Measurements from ENCODE around the gene KDM6A.
"Not testable (repeated sequence)": the region's sequence is repeated elsewhere in the genome, so short reads cannot be mapped to it uniquely, and the experiment has no call there.

KDM6A gene

DNA sequence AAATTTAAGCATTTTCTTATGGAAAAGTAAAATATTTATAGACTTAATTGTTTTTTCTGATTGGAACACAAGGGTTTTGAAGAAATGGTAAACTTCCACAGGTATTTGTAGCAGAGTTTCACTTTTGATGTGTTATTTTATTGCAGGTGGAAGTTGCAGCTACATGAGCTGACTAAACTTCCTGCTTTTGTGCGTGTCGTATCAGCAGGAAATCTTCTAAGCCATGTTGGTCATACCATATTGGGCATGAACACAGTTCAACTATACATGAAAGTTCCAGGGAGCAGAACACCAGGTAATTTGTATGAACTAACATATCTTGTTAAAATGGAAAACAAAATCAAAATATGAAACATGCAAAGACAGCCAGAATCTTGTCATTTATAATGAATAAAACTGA is 210.3 kb downstream of the KDM6A start:
- no peak for DNase-seq (ENCODE audit: low read depth in 2 of 2)

DNA sequence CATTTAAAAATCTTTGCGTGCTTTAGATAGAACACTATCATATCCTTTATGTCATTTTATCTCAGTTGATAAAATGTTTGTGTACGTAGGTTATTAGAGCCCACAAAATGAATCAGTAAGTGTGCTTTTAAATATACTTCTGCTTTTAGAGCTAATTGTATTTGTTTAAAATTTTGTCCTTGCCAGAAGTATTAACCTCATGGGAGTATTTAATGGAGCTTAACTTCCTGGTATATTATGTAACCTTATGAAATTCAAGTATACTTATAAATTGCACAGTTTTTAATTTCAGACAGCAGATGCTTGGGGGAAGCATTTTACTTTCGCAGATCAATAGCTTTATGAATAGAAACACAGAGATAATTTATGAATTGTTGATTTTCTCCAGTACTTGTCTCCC is 237.5 kb downstream of the KDM6A start:
- DNase-seq (ENCODE audit: low read depth in 2 of 2), result no peak

DNA sequence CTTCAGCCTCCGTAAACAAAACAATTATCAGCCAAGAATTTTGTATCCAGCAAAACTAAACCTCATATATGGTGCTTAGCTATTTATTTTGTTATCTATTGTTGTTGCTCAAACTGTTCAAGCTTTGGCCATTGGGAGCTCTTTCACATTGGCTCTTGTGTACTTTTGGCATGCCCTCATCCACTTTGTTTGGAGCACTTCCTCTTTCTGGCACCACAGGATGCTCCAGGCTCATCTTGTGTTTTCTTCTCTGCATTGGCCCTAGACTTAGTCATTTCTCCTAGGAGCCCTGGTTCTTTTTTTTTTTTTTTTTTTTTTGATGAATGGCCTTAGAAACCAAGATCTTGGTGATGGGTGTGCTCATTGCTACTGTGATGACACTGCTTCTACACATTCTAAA is 253.2 kb downstream of the KDM6A start:
- DNase-seq (ENCODE audit: low read depth in 2 of 2), result no peak

DNA sequence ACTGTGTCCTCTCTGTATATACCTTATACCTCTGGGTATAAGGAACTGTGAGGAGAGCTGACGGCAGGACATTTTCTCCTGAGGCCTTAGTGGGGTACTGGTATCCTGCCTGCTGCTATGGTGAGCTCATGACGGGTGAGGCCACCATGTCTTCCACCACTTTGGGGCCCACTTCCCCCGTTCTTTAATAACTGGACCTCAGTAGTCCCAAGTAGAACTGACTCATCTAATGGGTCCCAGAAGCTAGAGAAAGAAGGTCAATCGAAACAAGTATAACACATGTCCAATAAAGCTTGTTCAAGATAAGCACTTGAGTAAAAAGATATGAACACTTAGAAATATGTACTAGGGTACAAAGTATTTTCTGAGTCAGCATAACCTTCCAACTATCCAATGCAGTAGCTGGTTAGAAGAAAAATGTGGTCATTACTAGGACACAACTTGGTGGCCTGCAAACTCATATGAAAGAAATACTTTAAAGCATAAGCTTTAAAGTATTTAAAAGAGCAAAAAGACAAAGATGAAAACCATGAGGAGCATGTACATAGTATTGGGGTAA is 256.0 kb downstream of the KDM6A start:
- no peak for DNase-seq (ENCODE audit: low read depth in 2 of 2)

DNA sequence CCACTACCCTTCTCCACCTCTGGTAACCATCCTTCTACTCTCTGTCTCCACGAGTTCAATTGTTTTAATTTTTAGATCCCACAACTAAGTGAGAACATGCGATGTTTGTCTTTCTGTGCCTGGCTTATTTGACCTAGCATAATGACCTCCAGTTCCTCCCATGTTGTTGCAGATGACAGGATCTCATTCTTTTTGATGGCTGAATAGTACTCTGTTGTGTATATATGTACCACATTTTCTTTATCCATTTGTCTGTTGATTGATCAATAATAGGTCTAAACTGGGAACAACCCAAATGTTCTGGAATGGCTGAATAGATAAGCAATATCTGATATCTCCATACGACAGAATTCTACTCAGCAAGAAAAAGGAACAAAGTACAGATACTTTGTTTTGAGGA is 260.5 kb downstream of the KDM6A start:
- no peak for DNase-seq (ENCODE audit: low read depth in 2 of 2)

DNA sequence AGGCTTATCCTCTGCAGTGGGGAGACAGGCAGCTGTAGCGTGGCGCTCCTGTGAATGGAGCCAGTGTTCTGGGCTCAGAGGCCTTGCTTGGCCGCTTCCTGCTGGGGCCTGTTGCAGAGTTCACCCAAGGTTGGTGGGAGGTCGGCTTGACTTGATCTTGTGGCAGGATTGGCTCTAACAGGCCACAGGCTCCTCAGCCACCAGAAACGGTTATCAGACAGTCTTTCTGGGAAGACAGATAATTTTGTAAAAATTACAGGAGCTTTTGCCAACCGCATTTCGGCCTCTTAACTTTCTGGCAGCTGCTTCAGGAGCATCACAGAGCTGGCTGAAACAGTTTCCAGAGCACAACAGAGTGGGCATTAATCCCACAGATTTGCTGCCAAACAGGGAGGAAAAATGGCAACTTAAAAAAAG is 261.3 kb downstream of the KDM6A start:
- DNase-seq (ENCODE audit: low read depth in 2 of 2), result no peak

DNA sequence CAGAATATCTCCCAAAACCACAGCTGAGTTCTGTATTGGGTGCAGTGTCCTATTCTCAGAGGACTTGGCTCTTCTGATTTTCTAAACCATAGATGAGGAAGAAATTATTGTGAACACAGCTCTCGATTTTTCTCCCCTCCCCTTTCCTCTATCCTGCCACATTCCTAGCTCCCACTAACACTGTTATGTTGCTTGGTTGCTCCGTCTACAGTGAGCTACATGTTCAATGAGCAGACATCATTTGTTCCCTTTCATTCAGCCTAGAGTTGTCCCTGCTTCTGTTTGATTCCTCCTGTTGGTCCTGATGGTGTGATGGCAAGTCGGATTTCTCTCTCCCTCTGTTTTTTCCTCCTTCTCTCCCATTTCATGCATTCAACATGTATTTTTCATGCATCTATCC is 261.8 kb downstream of the KDM6A start:
- no peak for DNase-seq (ENCODE audit: low read depth in 2 of 2)

DNA sequence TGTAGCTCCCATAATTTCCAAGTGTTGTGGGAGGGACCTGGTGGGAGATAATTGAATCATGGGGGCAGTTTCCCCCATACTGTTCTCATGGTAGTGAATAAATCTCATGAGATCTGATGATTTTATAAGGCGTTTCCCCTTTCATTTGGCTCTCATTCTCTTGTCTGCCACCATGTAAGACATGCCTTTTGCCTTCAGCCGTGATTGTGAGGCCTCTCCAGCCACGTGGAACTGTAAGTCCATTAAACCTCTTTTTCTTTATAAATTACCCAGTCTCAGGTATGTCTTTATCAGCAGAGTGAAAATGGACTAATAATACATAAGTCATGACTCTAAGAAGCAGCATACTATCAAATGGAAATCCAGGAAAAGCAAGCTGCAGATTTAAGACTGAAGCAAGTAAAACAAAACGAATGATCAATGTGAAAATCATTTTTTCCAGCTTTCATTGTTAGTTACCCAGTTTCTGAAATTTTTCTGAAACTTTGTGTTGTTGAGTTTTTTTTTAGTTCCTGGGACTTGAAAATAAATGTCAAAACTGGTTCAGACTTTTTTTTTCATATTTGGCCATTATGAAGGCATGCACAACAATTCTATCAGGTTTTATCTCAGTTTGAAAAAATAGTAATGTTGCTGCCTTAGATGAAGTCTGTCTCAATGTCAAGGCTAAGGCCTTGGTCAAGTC is 262.5 kb downstream of the KDM6A start:
- not testable (repeated sequence) for DNase-seq (ENCODE audit: low read depth in 2 of 2)

DNA sequence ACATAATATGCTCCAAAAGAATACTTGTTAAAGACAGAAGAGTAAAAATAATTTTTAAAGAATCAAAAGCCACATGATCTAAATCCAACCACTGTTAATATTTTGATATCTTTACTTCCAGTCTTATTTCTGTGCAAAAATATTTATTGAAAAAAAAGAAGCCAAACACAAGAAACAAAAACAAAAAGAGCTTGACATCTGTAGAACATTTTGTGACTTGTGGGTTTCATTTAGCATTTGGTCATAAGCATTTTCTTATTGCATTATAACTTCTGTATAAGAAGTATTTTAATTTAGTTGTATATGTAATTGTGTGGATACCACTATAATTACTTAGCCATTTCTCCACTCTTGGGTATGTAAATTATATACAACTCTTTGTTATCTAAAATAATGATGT is 264.5 kb downstream of the KDM6A start:
- no peak for DNase-seq (ENCODE audit: low read depth in 2 of 2)

DNA sequence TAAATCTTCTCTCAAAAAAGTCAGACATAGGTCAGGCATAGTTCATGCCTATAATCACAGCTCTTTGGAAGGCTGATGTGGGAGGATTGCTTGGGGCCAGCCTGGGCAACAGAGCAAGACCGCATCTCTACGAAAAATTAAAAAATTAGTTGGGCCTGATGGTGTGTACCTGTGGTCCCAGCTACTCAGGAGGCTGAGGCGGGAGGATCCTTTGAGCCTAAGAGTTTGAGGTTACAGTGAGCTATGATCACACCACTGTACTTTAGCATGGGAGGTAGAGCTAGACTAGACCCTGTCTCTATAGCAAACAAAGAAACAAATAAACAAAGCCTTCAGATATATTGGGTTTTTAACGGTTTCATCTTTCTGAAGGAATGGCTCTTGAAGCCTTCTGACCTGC is 265.5 kb downstream of the KDM6A start:
- DNase-seq (ENCODE audit: low read depth in 2 of 2), result no peak

DNA sequence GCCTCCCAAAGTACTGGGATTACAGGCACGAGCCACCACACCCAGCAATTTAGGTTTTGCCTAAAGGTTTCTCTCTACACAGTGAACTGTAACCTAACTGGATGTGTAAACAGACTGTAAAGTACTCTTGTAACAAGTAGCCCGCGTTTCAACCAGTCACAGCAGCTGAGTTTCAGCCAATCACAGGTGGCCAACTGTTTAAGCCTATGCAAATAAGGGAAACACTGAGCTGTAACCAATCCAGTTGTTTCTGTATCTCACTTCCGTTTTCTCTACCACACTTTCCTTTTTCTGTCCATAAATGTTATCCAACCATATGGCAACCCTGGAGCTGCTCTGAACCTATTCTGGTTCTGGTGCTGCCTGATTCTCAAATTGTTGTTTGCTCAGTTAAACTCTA is 267.8 kb downstream of the KDM6A start:
- DNase-seq (ENCODE audit: low read depth in 2 of 2), result no peak

DNA sequence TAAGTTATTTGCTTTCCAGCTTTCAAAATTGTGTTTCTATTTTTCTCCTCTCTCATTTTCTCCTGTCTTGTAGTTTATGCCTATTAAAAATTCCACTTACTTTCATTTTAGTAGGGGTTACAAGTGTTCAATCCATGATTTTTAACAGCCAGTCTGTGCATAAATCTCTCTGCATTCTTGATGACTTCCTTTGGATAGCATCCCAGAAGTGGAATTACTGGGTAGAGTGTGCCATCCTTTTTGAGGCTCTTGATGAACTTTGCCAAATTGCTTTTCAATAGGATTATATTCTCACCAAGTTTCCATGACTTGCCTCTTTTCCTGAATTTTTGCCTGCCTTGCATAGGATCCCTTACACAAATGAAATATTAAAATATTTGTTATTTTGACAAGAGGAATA is 269.2 kb downstream of the KDM6A start:
- DNase-seq (ENCODE audit: low read depth in 2 of 2), result no peak

DNA sequence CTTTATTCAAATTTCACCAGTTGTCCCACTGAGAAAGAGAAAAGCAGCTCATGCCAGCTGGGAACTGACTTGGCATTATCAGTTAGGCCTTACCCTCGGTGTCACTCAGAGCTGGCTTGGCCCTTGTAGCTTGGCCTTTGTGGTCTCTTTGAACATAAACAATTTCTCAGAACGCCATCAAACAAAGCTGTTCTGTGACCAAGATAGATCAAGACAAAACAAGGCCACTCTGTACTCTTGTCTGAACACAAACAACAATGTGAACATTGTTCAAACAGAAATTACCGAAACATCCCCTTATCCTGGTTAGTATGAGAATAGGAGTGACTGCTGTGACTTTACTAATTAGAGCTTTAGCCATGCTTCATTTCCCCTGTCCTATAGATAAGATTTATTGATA is 270.5 kb downstream of the KDM6A start:
- DNase-seq (ENCODE audit: low read depth in 2 of 2), result no peak

DNA sequence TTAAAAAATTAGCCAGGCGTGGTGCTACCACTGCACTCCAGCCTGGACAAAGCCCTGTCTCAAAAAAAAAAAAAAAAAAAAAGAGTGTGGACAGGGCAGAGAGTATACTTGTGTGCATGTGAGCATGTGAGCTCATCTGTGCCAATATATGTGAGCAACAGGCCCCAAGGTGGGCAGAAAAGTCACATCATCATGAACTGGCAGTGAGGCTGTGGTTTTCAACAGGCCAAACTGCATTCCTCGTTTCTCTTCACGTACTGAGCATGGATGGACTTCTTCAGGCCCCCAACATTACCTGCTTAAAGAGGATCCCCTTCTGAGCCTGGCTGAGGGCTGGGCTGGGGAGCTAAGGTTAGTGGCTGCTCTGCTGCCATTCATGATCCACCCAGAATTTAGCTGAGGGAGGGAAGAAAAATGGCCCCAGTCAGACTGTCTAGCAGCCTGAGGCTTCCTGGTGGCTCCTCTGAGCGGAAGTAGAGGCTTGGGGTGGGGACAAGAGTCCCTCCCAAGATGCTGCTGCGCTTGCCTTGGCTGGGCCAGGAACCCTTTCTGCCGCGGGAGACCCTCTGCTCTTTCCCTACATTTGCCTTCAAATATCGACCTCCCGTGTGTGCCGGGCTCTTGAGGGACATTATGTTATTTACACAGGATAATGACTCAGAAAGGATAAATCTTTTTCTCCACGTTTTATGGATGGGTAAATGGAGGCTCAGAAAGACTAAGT is 272.7 kb downstream of the KDM6A start:
- DNase-seq (ENCODE audit: low read depth in 2 of 2), result no peak

DNA sequence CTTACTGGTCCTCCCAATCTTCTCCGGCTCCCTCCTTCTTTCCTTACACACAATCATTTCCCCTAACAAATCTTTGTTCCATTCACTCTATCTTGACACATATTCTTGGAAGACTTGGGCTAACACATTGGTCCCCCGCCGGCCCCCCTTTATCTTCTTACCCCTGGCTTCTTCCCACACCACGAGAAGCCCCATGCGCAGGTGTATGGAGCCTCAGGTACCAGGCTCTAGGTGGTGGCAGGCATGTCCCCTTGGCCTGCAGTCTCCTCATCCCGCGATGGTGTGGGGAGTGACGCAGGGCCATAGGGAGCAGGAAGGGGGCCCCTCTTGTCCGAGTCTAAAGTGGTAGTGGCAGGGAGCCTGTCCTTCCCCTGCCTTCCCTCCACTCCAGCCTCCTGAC is 277.8 kb downstream of the KDM6A start:
- DNase-seq (ENCODE audit: low read depth in 2 of 2), result no peak

DNA sequence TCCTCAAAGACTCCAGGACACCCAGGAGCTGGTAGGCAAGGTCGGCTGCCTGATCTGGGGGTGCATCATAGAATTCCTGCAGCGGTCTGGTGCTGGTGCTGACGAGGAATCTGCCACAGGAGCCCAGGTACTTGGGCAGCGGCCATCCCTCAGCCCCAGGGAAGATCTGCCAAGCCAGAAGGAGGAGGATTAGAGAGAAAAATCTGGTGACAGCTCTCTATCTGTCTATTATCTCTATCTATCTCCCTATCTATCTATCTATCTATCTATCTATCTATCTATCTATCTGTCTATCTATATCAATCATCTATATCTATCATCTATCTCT is 281.0 kb downstream of the KDM6A start:
- no peak for DNase-seq (ENCODE audit: low read depth in 2 of 2)

DNA sequence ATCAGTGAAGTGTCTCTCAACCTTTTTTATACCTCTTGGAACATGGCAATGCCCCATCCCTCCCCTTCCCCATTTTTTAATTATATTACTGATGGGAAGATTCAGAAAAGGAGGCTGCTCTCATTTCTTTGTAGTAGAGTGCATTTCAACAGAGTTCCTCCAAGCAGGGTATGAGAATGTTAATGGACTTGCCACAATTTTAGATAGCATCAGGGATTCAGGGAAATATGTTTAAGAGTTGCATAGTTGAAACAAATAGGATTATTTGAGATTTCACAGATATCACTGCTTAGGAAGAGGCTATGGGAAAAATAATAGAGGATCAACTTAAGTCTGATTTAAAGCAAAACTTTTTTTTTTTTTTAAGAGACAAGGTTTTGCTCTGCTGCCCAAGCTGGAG is 281.5 kb downstream of the KDM6A start:
- DNase-seq (ENCODE audit: low read depth in 2 of 2), result no peak

DNA sequence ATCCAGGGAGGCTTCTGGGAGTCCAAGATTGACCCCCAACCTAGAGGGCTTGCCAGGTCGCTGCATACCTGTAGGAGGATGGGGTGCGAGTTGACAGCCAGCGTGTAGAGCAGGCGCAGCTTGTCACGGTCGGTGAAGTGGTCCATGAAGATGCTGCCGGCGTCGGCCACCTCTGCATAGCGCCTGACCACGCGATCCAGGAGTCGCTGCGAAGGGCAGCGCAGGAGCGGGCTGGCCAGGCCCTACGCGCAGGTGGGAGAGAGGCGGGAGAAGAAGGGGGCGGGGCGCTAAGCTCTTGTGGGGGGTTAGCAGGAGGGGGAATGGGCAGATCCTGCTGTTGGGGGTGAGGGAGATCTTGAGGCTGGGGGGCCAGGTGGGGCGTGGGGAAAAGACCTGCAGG is 284.7 kb downstream of the KDM6A start:
- DNase-seq (ENCODE audit: low read depth in 2 of 2), result no peak
